Testis (tissue), 2 donors: Measurements from ENCODE around the gene SEL1L3.

Source experiments
- CTCF ChIP-seq, 3 experiments: fragments of 450-650 bp in 2 of 3; fragments of 200-600 bp in 1 of 3; sonication (generic) in 1 of 3; IDR thresholded peaks; one replicate each; pipeline ENCODE4 v1.5.1; 2016 to 2019; ENCODE audit warnings: antibody characterized with exemption in 3 of 3, mild to moderate bottlenecking in 2 of 3, moderate library complexity in 1 of 3
- POLR2A ChIP-seq: fragments of 450-650 bp; IDR thresholded peaks from one replicate; pipeline ENCODE4 v1.6.1; 2017; ENCODE audit warnings: antibody characterized with exemption, mild to moderate bottlenecking, moderate library complexity

- no peak for TF ChIP-seq CTCF (IDR thresholded peaks at IDR 0.05)
- no peak for TF ChIP-seq POLR2A
These were observed 49.2 kb downstream of the SEL1L3 start for GRCh38 chr4:25813448-25814106.
